ENCODE data around the gene CAPN12. TPM values are rescaled to one million over a fixed set of nuclear protein-coding genes. Genes with fewer than 3 reads are reported as not detected.

Gene CAPN12
- total and polyA plus RNA-seq, 2 of the 8 experiments (the other 6 are each of a cell fraction or from before 2014, with no cell fraction given): 8.8 to 20.0 TPM

GRCh38 chr19:38708413-38709024, 35.8 kb downstream of the CAPN12 start (continued):
- TF ChIP-seq CHD7 (IDR thresholded peaks at IDR 0.05; ENCODE audit: insufficient replicate concordance, low read length) (no peak), BRCA1 (IDR thresholded peaks at IDR 0.05; ENCODE audit: low read depth, low read length) (no peak), TEAD4 (IDR thresholded peaks at IDR 0.05; ENCODE audit: low read depth, low read length) (no peak), CTBP2 (IDR thresholded peaks at IDR 0.05; ENCODE audit: borderline replicate concordance, insufficient read depth, insufficient read length, low read length) (no peak), BACH1 (IDR thresholded peaks at IDR 0.05; ENCODE audit: low read length) (no peak), KDM5A (IDR thresholded peaks at IDR 0.05; ENCODE audit: low read length) (no peak), RBBP5 (IDR thresholded peaks at IDR 0.05; ENCODE audit: borderline replicate concordance, low read depth, low read length) (no peak), POLR2AphosphoS5 (IDR thresholded peaks at IDR 0.05; ENCODE audit: low read depth, low read length) (no peak)
- TF ChIP-seq, protein P1, sequence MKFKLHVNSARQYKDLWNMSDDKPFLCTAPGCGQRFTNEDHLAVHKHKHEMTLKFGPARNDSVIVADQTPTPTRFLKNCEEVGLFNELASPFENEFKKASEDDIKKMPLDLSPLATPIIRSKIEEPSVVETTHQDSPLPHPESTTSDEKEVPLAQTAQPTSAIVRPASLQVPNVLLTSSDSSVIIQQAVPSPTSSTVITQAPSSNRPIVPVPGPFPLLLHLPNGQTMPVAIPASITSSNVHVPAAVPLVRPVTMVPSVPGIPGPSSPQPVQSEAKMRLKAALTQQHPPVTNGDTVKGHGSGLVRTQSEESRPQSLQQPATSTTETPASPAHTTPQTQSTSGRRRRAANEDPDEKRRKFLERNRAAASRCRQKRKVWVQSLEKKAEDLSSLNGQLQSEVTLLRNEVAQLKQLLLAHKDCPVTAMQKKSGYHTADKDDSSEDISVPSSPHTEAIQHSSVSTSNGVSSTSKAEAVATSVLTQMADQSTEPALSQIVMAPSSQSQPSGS (IDR thresholded peaks at IDR 0.05; ENCODE audit: low read length): no peak
